Activated CD4-positive, alpha-beta T cell treated with anti-CD3 and anti-CD28 coated beads, Interleukin-2, amount 50 U/mL, for 1 hour (primary cell): ENCODE data around the gene ERN1.

Experiments
- DNase-seq: peaks from one replicate; pipeline ENCODE4 v3.0.0-alpha.2; 2020

The ERN1 gene

DNA sequence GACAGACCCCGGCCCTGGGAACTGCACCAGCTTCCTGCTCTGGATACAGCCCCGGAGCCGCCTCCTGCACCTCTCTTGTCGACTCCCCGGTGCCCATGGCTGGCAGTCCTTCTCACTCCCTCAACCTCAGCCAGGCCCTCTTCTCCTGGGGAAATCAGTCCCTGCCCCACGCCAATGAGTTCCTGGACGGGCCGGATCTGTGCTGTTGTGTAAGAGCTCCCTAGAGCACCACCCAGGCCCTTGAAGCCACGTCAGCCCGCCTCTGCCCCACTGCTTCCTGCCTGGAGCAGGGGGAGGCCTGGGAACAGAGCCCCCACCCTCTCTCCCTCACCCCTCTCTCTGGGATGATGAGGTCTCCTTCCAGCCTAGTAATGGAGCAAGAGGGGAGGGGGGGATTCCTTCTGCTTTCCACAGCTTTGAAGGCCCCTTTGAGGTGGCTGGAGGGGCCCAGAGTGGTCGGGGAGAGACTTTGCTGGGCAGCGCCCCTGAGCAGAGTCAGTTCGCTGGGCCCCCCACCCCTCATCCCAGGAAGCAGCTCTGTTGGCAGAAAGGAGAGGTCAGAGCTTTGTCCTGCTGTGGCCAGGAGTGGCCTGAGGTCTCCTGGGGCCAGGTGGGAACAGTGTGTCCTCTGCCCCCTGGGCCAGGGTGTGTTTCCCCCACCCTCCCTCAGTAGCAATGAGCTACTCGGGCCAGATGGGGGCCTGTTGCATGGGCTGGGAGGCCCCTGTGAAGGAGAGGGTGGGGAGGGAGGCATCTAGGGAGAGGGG, 128.0 kb downstream of the ERN1 start:
- DNase-seq = no peak

GRCh38 chr17:64001091-64001579, 128.8 kb downstream of the ERN1 start:
- no peak for DNase-seq

- DNase-seq = no peak
Observed at GRCh38 chr17:63999680-64000531, 130.0 kb downstream of the ERN1 start.

DNA sequence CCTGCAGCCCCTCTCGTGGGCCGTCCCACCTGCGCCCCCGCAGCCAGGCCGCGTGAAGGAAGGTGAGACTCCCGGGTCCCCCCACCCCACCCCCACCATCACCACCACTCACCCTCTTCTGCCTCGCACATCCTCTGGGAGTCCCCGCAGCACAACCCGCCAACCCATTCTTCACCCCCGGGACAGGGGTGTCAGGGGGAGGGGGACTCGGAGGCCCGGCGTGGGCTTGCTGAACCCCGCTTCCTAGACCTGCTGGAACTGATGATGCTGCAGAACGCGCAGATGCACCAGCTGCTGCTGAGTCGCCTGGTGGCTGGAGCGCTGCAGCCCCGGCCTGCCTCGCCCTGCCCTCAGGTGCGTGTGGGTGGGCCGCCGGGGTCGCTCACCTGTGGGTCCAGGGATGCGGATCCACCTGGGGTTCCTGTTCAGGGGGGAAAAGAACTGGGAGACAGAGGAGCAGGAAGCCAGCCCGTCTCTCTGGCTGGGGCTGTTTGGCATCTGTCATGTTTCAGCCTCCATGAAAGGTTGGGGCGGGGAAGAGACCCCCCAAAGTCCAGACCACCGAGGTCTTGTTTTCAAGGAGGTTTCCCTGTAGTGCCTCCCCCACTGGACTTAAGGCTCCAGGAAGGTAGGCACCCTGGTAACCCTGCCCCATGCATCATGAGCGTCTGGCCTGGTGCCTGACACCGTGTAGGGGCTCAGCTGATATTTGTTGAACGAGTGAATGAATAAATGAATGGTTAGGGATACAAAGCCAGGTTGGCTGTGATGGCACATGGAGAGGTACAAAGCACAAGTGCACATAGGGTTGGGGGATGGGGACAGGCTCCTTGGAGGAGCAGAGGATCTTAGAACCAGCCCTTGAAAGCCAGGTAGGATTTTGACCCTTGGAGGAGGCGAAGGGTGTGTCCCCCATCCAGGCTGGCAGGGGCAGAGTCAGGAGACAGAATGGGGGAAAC, 130.9 kb downstream of the ERN1 start:
- no peak for DNase-seq

- DNase-seq = peak; percentile 71
Observed at GRCh38 chr17:63998050-63998720, 131.8 kb downstream of the ERN1 start, which contains the start of gene PRR29. PRR29 (plus strand) TSS chr17:63998351; CDS start chr17:63998365, 14 bp downstream.

- no peak for DNase-seq
Observed at GRCh38 chr17:63997341-63998048, 132.4 kb downstream of the ERN1 start.

DNA sequence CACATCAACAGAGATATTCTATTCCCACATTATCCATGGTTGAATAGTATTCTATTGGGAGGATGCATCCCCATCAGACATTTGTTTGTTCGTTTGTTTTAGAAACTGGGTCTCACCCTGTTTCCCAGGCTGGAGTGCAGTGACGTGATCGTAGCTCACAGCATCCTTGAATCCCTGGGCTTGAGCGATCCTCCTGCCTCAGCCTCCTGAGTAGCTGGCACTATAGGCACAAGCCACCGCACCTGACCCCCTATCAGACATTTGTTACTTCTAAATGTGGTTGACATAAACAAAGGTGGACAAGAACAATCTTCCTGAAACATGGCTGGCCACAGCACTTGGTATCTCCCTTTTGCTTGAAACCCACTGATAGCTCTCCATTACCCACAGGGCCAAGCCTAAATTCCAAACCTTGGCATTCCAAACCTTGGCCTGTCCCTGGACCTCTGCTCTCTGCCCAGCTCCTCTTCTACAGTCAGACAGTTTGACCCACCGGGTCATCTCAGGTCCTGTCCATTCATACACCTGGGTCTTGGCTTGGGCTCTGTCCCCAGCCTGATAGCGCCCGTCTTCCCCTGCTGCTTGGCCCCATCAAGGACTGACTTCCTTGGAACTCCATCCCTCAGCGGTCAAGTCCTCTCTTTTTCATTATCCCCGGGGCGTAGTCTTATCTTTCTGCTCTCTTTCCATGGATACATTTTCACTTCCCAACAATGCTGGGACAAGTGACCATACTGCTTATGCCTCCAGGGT, 133.3 kb downstream of the ERN1 start:
- no peak for DNase-seq

DNA sequence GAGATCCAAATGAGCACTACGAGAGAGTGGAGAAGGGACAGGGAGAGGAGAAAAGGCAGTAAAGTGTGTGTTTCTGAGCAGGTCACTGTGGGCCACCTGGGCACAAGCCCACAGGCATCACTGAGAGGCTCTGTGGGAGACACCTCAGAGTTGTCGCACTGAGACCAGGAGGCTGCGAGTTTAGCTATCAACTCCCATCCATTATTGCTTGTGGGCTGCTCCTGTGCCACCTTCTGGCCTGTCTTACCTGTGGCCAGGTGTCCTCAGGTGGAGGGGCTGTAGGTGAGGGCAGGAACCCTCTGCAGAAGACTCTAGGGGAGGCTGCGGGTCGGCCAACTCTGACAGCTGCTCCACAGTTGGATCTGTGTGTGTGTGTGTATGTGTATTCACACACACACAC, 134.3 kb downstream of the ERN1 start:
- no peak for DNase-seq

DNA sequence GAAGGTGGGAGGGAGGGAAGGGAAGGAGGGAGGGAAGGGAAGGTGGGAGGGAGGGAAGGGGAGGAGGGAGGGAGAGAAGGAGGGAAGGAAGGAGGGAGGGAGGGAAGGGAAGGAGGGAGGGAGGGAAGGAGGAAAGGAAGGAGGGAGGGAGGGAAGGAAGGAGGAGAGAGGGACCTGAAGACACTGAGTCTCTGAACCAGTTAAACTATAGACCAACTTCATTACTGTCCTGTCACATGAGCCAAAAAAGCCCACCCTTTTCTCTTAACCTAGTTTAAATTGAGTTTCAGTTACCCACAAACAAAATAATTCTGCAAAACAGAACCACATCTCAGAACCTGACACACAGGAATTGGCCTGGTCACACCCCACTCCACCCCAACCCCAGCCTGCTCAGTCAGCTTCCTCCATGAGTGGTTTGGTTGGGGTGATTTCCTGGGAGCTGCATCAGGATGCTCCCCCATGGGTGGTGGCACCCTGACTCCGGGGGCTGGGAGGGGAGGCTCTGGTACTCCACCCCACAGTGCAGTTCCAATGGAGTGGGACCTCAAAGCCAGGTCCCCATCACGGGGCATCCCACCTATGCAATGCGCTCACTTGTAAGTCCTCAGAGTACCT, 136.5 kb downstream of the ERN1 start:
- DNase-seq = no peak

GRCh38 chr17:63991611-63992010, 138.3 kb downstream of the ERN1 start:
- DNase-seq = no peak

GRCh38 chr17:63989622-63990345, 140.2 kb downstream of the ERN1 start:
- DNase-seq = no peak
